HFFc6 (cell line): Measurements from ENCODE around the gene FNIP1. TPM values are rescaled to one million over a fixed set of nuclear protein-coding genes. Genes with fewer than 3 reads are reported as not detected.

Experiments used
- DNase-seq: peaks from one replicate; pipeline ENCODE4 v3.0.0-alpha.2; 2018
- H3K27ac Mint-ChIP-seq: 2 replicates; pipeline ENCODE4 v1.8.0; 2020; ENCODE audit warnings: mild to moderate bottlenecking, mixed read lengths
- H3K27me3 Mint-ChIP-seq: 2 replicates; pipeline ENCODE4 v1.8.0; 2021; ENCODE audit warnings: mild to moderate bottlenecking, moderate library complexity, mixed read lengths; ENCODE audit not compliant: insufficient read depth
- H3K36me3 Mint-ChIP-seq: 2 replicates; pipeline ENCODE4 v1.8.0; 2021; ENCODE audit warnings: low read depth, mixed read lengths
- H3K4me1 Mint-ChIP-seq: 2 replicates; pipeline ENCODE4 v1.8.0; 2020; ENCODE audit warnings: low read depth, mixed read lengths
- H3K4me3 Mint-ChIP-seq: 2 replicates; pipeline ENCODE4 v1.8.0; 2020; ENCODE audit warnings: mild to moderate bottlenecking, moderate library complexity, mixed read lengths
- H3K9me3 Mint-ChIP-seq: 2 replicates; pipeline ENCODE4 v1.8.0; 2020; ENCODE audit warnings: mild to moderate bottlenecking, mixed read lengths
- total RNA-seq, 6 experiments: library from RNA; stranded (reverse); fragmentation: NEBNext Ultra II Directional; extraction: Animal tissue kit (Norgen Biotek cat#: 25700); gene quantifications; 2 replicates in 1 of 6; 3 replicates in 5 of 6; pipeline ENCODE4 v1.2.3, GENCODE V29; 2021
- TF ChIP-seq, protein P1 (sequence below): fragments of 200-600 bp; sonication (generic); IDR thresholded peaks from 2 replicates; pipeline ENCODE4 v1.5.0; 2021; ENCODE audit warnings: antibody characterized with exemption, mild to moderate bottlenecking

Gene FNIP1
- total RNA-seq, 6 experiments from 2014 or later, result 19.9 to 24.8 (median 22.1) TPM

DNA sequence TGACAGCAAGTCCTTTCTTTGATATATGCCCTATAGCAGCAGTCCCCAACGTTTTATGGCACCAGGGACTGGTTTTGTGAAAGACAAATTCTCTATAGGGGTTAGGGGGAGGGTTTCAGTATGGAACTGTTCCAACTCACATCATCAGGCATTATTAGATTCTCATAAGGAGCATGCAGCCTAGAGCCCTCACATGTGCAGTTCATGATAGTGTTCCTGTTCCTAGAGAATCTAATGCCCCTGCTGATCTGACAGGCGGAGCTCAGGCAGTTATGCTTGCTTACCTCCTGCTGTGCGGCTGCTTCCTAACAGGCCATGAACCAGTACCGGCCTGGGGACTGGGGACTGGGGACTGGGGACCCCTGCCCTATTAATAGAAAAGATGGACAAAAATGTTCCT is 159.1 kb downstream of the FNIP1 start:
- H3K4me3 Mint-ChIP-seq, result no peak overlapping the region
- H3K36me3 Mint-ChIP-seq, result no peaks in the 10 kb centered on the region
- H3K27ac Mint-ChIP-seq, result no peak overlapping the region

DNA sequence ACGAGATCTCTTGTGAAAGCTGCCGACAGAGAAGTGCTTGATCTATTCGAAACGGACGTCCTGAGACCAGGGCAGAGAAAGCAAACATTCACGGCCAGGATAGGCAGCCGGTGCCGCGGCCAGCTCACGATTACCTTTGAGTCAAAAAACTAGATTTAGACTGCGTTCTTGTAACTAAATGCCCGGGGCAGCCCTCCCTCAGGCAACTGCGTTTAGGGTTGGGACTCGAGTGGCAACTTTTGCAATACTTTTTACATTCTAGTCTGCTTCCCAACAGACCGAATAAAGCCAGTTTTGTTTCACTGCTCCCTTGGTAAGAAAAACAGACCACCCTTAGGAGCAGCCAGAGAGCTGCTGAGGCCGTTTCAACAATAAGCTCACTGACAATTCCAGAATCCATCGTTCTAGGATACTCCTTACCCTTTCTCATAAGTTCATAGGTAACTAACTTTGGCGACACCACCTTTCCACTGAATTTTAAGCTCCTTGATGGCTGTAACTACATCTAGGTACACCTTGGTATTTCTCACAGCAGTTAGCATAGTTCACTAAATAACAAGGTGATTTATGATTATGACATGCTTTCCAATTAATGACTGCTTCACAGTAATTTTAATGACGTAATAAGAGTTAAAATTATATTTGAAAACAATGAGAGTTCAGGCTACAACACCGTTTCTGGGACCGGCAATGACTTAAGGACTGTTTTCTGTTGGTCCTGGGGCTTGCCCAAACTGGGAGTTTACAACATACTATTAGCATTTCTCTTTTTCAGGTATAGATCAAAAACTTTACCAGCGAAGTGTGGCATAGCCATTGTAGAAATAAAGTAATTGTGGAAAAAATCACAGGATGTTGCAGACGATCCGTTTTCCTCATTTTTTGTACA is 160.9 kb downstream of the FNIP1 start:
- DNase-seq, result no peak
- H3K9me3 Mint-ChIP-seq, result no peaks in the 10 kb centered on the region
- no peaks in the 10 kb centered on the region for H3K36me3 Mint-ChIP-seq
- H3K27me3 Mint-ChIP-seq, result peaks cover 5% of the 10 kb centered on the region; the same call in 1 of the 2 replicates
- H3K27ac Mint-ChIP-seq, result peak overlapping the region; percentile 99
- H3K4me3 Mint-ChIP-seq, result peak overlapping the region; percentile 96
- TF ChIP-seq, protein P1, sequence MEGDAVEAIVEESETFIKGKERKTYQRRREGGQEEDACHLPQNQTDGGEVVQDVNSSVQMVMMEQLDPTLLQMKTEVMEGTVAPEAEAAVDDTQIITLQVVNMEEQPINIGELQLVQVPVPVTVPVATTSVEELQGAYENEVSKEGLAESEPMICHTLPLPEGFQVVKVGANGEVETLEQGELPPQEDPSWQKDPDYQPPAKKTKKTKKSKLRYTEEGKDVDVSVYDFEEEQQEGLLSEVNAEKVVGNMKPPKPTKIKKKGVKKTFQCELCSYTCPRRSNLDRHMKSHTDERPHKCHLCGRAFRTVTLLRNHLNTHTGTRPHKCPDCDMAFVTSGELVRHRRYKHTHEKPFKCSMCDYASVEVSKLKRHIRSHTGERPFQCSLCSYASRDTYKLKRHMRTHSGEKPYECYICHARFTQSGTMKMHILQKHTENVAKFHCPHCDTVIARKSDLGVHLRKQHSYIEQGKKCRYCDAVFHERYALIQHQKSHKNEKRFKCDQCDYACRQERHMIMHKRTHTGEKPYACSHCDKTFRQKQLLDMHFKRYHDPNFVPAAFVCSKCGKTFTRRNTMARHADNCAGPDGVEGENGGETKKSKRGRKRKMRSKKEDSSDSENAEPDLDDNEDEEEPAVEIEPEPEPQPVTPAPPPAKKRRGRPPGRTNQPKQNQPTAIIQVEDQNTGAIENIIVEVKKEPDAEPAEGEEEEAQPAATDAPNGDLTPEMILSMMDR, result 0 out of 2 replicates have a peak, but pooled peaks have one; percentile 1
- H3K4me1 Mint-ChIP-seq, result peaks cover 31% of the 10 kb centered on the region

More for the DNA sequence above, 159.1 kb downstream of the FNIP1 start:
- TF ChIP-seq, protein P1, result no peak
- no peaks in the 10 kb centered on the region for H3K9me3 Mint-ChIP-seq
- peaks cover 5% of the 10 kb centered on the region; the same call in 1 of the 2 replicates for H3K27me3 Mint-ChIP-seq
- no peak for DNase-seq
- peaks cover 31% of the 10 kb centered on the region for H3K4me1 Mint-ChIP-seq

DNA sequence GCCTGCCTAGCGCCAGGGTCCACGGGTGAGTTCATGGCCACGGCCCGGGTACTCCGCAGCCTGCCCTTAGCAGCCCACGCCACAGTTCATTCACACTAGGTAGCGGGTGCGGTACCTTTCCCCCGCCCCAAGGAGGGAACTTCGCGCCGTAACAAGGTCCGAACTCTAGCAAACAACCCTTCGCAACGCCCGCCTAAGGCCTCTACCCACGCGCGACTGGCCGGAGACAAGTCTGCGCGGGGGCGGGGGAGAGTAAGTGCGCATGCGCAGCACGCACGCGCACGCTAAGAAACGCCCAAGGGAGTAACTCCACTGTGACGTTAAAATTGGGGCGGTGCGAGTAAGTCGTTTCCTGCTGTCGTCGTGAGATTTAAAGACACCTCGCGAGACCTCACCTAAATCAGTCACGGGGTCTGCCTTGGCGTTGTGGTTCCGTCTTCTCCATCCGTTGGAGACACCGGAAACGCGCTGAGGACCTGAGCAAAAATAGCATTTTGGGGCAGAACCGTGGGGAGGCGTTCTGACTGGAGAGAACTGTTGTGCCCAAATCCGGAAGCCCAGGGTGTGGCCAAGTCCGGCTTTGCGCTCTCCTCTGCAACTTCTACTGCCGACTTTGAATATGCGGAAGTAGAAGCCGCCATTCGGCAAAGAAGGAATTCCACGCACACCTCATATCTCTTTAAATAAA is 161.7 kb downstream of the FNIP1 start, which contains the start of gene RAPGEF6:
TSS of gene RAPGEF6 (minus strand) at position 234 of the 688 bp plus-strand sequence. CDS start at position 35, 199 bp downstream.
- Mint-ChIP-seq H3K27ac (peak within 1 kb of the TSS; percentile 99), H3K9me3 (no peaks in the 10 kb centered on the region), H3K4me3 (peak within 1 kb of the TSS; percentile 96), H3K27me3 (peaks cover 5% of the 10 kb centered on the region; the same call in 1 of the 2 replicates), H3K4me1 (peaks cover 25% of the 10 kb centered on the region), H3K36me3 (no peaks in the 10 kb centered on the region)
- DNase-seq, result peak; percentile 100
- TF ChIP-seq, protein P1, result peak; percentile 5; the same call in 1 of the 2 replicates

DNA sequence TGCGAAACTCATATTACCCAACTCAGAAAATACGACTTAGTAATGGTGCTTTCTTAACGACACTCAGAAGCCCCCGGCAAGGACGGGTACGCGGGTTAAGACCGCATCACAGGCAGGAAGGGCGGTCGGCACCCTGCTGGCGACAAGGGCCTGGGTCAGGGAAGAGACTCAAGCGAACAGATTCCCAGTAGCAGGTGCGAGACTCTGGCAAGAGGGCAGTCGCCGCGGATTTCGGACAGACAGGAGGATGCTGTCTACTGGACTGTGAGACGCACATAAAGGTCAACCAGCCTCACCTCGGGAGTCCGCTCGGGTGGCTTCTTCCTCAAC is 162.2 kb downstream of the FNIP1 start:
- TF ChIP-seq, protein P1, result peak; percentile 23; the same call in 1 of the 2 replicates
- H3K4me3 Mint-ChIP-seq, result peak overlapping the region; percentile 96
- peaks cover 24% of the 10 kb centered on the region for H3K4me1 Mint-ChIP-seq
- DNase-seq, result peak; percentile 33
- no peaks in the 10 kb centered on the region for H3K36me3 Mint-ChIP-seq
- H3K27me3 Mint-ChIP-seq, result peaks cover 5% of the 10 kb centered on the region; the same call in 1 of the 2 replicates
- no peaks in the 10 kb centered on the region for H3K9me3 Mint-ChIP-seq
- H3K27ac Mint-ChIP-seq, result peak overlapping the region; percentile 99

DNA sequence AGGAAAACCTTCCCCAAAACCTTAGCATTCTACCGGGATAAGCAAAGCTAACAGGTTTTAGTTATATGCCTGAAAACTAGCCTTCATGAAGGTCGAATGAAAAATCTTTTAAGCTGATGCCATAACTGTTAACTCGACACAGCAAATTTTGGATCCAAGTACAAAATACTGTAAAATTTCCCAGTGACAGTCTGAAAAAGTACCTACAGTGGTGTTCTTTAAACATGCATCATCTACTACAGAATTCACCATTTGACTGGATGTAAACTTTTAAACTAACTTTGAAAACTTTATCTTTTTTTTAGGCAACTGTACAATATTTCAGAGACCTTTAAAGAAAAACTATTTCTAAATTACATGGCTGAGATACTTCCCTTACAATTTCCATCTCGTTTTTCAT is 162.6 kb downstream of the FNIP1 start:
- TF ChIP-seq, protein P1, result no peak
- peaks cover 20% of the 10 kb centered on the region for H3K4me1 Mint-ChIP-seq

More for the DNA sequence above, 162.6 kb downstream of the FNIP1 start:
- Mint-ChIP-seq H3K36me3 (peaks cover 2% of the 10 kb centered on the region), H3K9me3 (peaks cover under 1% of the 10 kb centered on the region; the same call in 1 of the 2 replicates), H3K4me3 (peak overlapping the region; percentile 96), H3K27ac (peak overlapping the region; percentile 99), H3K27me3 (peaks cover 7% of the 10 kb centered on the region)
- DNase-seq, result no peak
